ENCODE data around the gene RGL2.

The RGL2 gene

GRCh38 chr6:33339193-33339592 lies 40.5 kb upstream of the RGL2 start:
- H3K27me3 ChIP-seq = no peaks in the 10 kb centered on the region
- no peaks in the 10 kb centered on the region for H3K36me3 ChIP-seq
- TF ChIP-seq, protein P1, sequence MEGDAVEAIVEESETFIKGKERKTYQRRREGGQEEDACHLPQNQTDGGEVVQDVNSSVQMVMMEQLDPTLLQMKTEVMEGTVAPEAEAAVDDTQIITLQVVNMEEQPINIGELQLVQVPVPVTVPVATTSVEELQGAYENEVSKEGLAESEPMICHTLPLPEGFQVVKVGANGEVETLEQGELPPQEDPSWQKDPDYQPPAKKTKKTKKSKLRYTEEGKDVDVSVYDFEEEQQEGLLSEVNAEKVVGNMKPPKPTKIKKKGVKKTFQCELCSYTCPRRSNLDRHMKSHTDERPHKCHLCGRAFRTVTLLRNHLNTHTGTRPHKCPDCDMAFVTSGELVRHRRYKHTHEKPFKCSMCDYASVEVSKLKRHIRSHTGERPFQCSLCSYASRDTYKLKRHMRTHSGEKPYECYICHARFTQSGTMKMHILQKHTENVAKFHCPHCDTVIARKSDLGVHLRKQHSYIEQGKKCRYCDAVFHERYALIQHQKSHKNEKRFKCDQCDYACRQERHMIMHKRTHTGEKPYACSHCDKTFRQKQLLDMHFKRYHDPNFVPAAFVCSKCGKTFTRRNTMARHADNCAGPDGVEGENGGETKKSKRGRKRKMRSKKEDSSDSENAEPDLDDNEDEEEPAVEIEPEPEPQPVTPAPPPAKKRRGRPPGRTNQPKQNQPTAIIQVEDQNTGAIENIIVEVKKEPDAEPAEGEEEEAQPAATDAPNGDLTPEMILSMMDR (IDR thresholded peaks at IDR 0.05; ENCODE audit: low read depth, low read length) = no peak
- H3K4me3 ChIP-seq (ENCODE audit: low read depth, low read length) = no peak overlapping the region
- DNase-seq = no peak
- no peaks in the 10 kb centered on the region for H3K4me1 ChIP-seq
- no peaks in the 10 kb centered on the region for H3K9me3 ChIP-seq

DNA sequence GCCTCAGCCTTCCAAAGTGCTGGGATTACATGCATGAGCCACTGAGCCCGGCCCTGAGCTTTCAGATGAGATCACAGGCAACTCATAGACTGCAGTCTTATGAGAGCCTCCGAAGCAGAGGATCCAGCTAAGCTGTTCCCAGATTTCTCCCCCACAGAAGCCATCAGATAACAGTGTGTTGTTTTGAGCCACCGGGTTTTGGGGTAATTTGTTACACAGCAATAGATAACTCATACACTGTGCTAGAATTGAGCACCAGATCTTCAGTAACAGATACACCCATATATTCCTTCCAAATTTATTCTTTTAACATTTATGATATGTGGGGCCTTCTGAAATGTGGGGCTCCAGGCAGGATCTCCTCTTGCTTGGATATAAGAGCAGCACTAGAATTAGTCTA lies 37.8 kb upstream of the RGL2 start:
- Histone ChIP-seq H3K36me3 (no peaks in the 10 kb centered on the region), H3K4me1 (no peaks in the 10 kb centered on the region), H3K4me3 (ENCODE audit: low read depth, low read length) (no peak overlapping the region), H3K9me3 (no peaks in the 10 kb centered on the region), H3K27me3 (no peaks in the 10 kb centered on the region)
- TF ChIP-seq, protein P1 (IDR thresholded peaks at IDR 0.05; ENCODE audit: low read depth, low read length) = no peak
- DNase-seq = no peak

DNA sequence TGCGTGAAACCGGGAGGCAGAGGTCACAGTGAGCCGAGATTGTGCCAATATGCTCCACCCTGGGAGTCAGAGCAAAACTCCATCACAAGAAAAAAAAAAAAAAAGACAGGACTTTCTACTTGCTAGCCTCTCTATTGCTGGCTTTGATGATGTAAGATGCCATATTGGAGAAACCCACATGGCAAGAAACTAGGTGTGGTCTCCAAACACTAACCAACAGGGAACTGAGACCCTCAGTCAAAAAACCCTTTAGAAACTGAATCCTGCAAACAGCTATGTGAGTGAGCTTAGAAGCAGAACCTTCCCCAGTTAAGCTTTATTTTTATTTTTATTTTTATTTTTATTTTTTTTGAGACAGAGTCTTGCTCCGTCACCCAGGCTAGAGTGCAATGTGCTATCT lies 37.2 kb upstream of the RGL2 start:
- no peak for DNase-seq
- TF ChIP-seq, protein P1 (IDR thresholded peaks at IDR 0.05; ENCODE audit: low read depth, low read length) = no peak
- Histone ChIP-seq H3K4me1 (no peaks in the 10 kb centered on the region), H3K4me3 (ENCODE audit: low read depth, low read length) (no peak overlapping the region), H3K27me3 (no peaks in the 10 kb centered on the region), H3K36me3 (no peaks in the 10 kb centered on the region), H3K9me3 (no peaks in the 10 kb centered on the region)

DNA sequence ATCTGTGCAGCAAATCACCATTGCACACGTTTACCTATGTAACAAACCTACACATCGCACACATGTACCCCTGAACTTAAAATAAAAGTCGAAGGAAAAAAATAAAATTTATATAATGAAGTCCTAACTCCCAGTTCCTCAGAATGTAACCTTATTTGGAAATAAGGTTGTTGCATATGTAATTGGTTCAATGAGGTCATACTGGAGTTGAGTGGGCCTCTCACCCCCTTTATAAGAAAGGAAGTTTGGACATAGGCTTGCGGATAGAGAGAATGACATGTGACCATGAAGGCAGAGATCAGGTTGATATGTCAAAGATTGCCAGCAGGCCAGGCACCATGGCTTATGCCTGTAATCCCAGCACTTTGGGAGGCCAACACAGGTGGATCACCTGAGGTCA lies 34.9 kb upstream of the RGL2 start:
- no peaks in the 10 kb centered on the region for H3K36me3 ChIP-seq
- no peaks in the 10 kb centered on the region for H3K9me3 ChIP-seq
- TF ChIP-seq, protein P1 (IDR thresholded peaks at IDR 0.05; ENCODE audit: low read depth, low read length) = no peak
- H3K4me1 ChIP-seq = no peaks in the 10 kb centered on the region
- H3K4me3 ChIP-seq (ENCODE audit: low read depth, low read length) = no peak overlapping the region
- H3K27me3 ChIP-seq = no peaks in the 10 kb centered on the region
- DNase-seq = no peak

- TF ChIP-seq, protein P1 (IDR thresholded peaks at IDR 0.05; ENCODE audit: low read depth, low read length) = no peak
- H3K27me3 ChIP-seq = no peaks in the 10 kb centered on the region
- no peaks in the 10 kb centered on the region for H3K9me3 ChIP-seq
- DNase-seq = no peak
- no peaks in the 10 kb centered on the region for H3K4me1 ChIP-seq
- no peak overlapping the region for H3K4me3 ChIP-seq (ENCODE audit: low read depth, low read length)
- H3K36me3 ChIP-seq = no peaks in the 10 kb centered on the region
These were observed 32.0 kb upstream of the RGL2 start for GRCh38 chr6:33330736-33331135.

- no peak overlapping the region for H3K4me3 ChIP-seq (ENCODE audit: low read depth, low read length)
- H3K4me1 ChIP-seq = no peaks in the 10 kb centered on the region
- no peaks in the 10 kb centered on the region for H3K36me3 ChIP-seq
- no peak for DNase-seq
- no peaks in the 10 kb centered on the region for H3K9me3 ChIP-seq
- no peaks in the 10 kb centered on the region for H3K27me3 ChIP-seq
- TF ChIP-seq, protein P1 (IDR thresholded peaks at IDR 0.05; ENCODE audit: low read depth, low read length) = no peak
These were observed 30.3 kb upstream of the RGL2 start for GRCh38 chr6:33329058-33329457.

Measured in BE2C (cell line).